Ovary (tissue), 9 donors: ENCODE results near the gene LENG8. TPM values are rescaled to one million over a fixed set of nuclear protein-coding genes. Genes with fewer than 3 reads are reported as not detected.
"Not testable (repeated sequence)": the region's sequence is repeated elsewhere in the genome, so short reads cannot be mapped to it uniquely, and the experiment has no call there.

ENCODE experiments used
- DNase-seq, 5 donors: peaks; one replicate each; pipeline ENCODE4 v3.0.0-alpha.2; 2019 to 2020
- H3K27ac ChIP-seq, 2 donors: fragments of 200-600 bp; one replicate each; pipeline versions ENCODE4 v1.5.1 to v1.8.0; 2019 to 2022
- H3K27me3 ChIP-seq: fragments of 200-600 bp; one replicate; pipeline ENCODE4 v1.8.0; 2022
- H3K36me3 ChIP-seq: fragments of 200-600 bp; sonication (generic); one replicate; pipeline ENCODE4 v1.5.1; 2019
- H3K4me1 ChIP-seq: one replicate; pipeline ENCODE4 v1.8.1; 2013; ENCODE audit warnings: mild to moderate bottlenecking, moderate library complexity; ENCODE audit not compliant: insufficient read depth
- H3K4me3 ChIP-seq: fragments of 200-600 bp; sonication (generic); one replicate; pipeline ENCODE4 v1.5.1; 2017
- H3K9me3 ChIP-seq, 2 donors: fragments of 200-600 bp in 1 of 2; sonication (generic) in 1 of 2; one replicate each; pipeline versions ENCODE4 v1.5.1 to v1.8.1; 2013 to 2019; ENCODE audit warnings: mild to moderate bottlenecking in 1 of 2, moderate library complexity in 1 of 2
- CTCF ChIP-seq, 3 donors: fragments of 450-650 bp in 2 of 3; fragments of 200-600 bp in 1 of 3; IDR thresholded peaks; one replicate each; pipeline versions ENCODE4 v1.5.1 to v1.8.0; 2016 to 2022; ENCODE audit warnings: antibody characterized with exemption in 3 of 3, mild to moderate bottlenecking in 1 of 3
- EP300 ChIP-seq: sonication (generic); formaldehyde crosslinking; IDR thresholded peaks from one replicate; pipeline ENCODE4 v1.6.1; 2017; ENCODE audit warnings: antibody characterized with exemption
- POLR2A ChIP-seq: fragments of 450-650 bp; IDR thresholded peaks from one replicate; pipeline ENCODE4 v1.6.1; 2017; ENCODE audit warnings: antibody characterized with exemption, mild to moderate bottlenecking, moderate library complexity
- WGBS, 3 donors: extraction: QIAGEN DNeasy Blood & Tissue Kit in 1 of 3; methylation state at CpG; one replicate each; pipeline versions ENCODE4 v1.1.5 to v1.1.7; 2013 to 2017; 5-methylcytosine and 5-hydroxymethylcytosine counted together
- intact Hi-C, 4 donors: fragments of 100-400 bp; cut with DNase I; formaldehyde crosslinking; loops; one replicate each; pipeline versions ENCODE4 v1.11.0 to v1.15.1; 2022 to 2023
- polyA plus RNA-seq, 2 donors: library from polyadenylated mRNA; stranded (reverse); fragments of 200-250 nt in 1 of 2; fragments of 350-450 nt in 1 of 2; fragmentation: Illumina TruSeq in 1 of 2; extraction: RNeasy Lipid Tissue Mini Kit (QIAGEN cat#74804) in 1 of 2; gene quantifications; one replicate each; pipeline ENCODE4 v1.2.3, GENCODE V29; 2013 to 2014
- total RNA-seq, 7 donors: library from RNA; depleted of rRNA in 2 of 7; stranded (reverse); fragments of >200 nt in 2 of 7; fragmentation: NEBNext Ultra II Directional in 3 of 7; extraction: Animal tissue kit (Norgen Biotek cat#: 25700) in 3 of 7; gene quantifications; one replicate each; pipeline versions ENCODE4 v1.1.0 to v1.2.4, GENCODE V29; 2016 to 2023
- donor health status: DM: no; HTN: no; CAD: no; lungs with moderate emphysema.
- donor health status: DM: no; HTN: no; CAD: no.
- donor health status: Bipolar disorder and iron deficiency.
- donor health status: DM: yes; HTN: yes; CAD: no.
- donor health status: DM: no; HTN: no; CAD: no.
- donor health status: DM: yes; HTN: yes; CAD: no.

LENG8 gene
- total and polyA plus RNA-seq, 9 donors, result 29.9 to 207 (median 136) TPM

- intact Hi-C loops, result no loop called here
- Histone ChIP-seq H3K4me1 (no peaks in the 10 kb centered on the region), H3K27me3 (no peaks in the 10 kb centered on the region), H3K9me3 (no peaks in the 10 kb centered on the region), H3K36me3 (no peaks in the 10 kb centered on the region), H3K27ac (no peak within 1 kb of the TSS), H3K4me3 (no peak within 1 kb of the TSS)
- TF ChIP-seq EP300 (no peak), POLR2A (no peak), CTCF (IDR thresholded peaks at IDR 0.05) (no peak)
- 62 to 74% (median 70%) methylated on average over 14 of the region's 14 CpGs for WGBS, 3 donors
- no peak for DNase-seq
Measured at GRCh38 chr19:54502518-54503048, 53.6 kb downstream of the LENG8 start, which contains the start of gene LAIR2. LAIR2 (plus strand) TSS chr19:54502831; CDS start chr19:54502919, 88 bp downstream.

GRCh38 chr19:54505542-54505941, 56.5 kb downstream of the LENG8 start:
- H3K27me3 ChIP-seq, DNase-seq, H3K4me1 ChIP-seq, H3K27ac ChIP-seq, H3K4me3 ChIP-seq, intact Hi-C loops, H3K9me3 ChIP-seq, H3K36me3 ChIP-seq: not testable (repeated sequence)
- 76 to 82% (median 77%) methylated on average over 4 of the region's 4 CpGs for WGBS, 3 donors

GRCh38 chr19:54506079-54506478, 57.1 kb downstream of the LENG8 start:
- intact Hi-C loops, result no loop called here
- Histone ChIP-seq H3K4me3 (no peak overlapping the region), H3K9me3 (no peaks in the 10 kb centered on the region), H3K27me3 (no peaks in the 10 kb centered on the region), H3K36me3 (no peaks in the 10 kb centered on the region), H3K4me1 (no peaks in the 10 kb centered on the region), H3K27ac (no peak overlapping the region)
- TF ChIP-seq EP300 (no peak), CTCF (IDR thresholded peaks at IDR 0.05) (no peak), POLR2A (no peak)
- WGBS, 3 donors, result 58 to 93% (median 59%) methylated on average over 10 of the region's 10 CpGs
- no peak for DNase-seq

GRCh38 chr19:54507038-54507717, 58.2 kb downstream of the LENG8 start:
- H3K4me3 ChIP-seq, intact Hi-C loops, H3K27me3 ChIP-seq, H3K4me1 ChIP-seq, H3K36me3 ChIP-seq, DNase-seq, H3K27ac ChIP-seq, H3K9me3 ChIP-seq: not testable (repeated sequence)
- WGBS, 3 donors, result 54 to 69% (median 55%) methylated on average over 8 to 12 of the region's 15 CpGs

GRCh38 chr19:54507824-54508223, 58.8 kb downstream of the LENG8 start:
- DNase-seq, result no peak
- TF ChIP-seq EP300 (no peak), CTCF (IDR thresholded peaks at IDR 0.05) (no peak), POLR2A (no peak)
- Histone ChIP-seq H3K4me3 (no peak overlapping the region), H3K27ac (no peak overlapping the region), H3K36me3 (no peaks in the 10 kb centered on the region), H3K4me1 (no peaks in the 10 kb centered on the region), H3K27me3 (no peaks in the 10 kb centered on the region), H3K9me3 (no peaks in the 10 kb centered on the region)
- intact Hi-C loops, result no loop called here
- 45 to 54% (median 53%) methylated on average over 12 of the region's 12 CpGs for WGBS, 3 donors

GRCh38 chr19:54508487-54508886, 59.5 kb downstream of the LENG8 start:
- H3K9me3 ChIP-seq, H3K27me3 ChIP-seq, DNase-seq, H3K4me3 ChIP-seq, intact Hi-C loops, H3K4me1 ChIP-seq, H3K36me3 ChIP-seq, H3K27ac ChIP-seq: not testable (repeated sequence)
- WGBS, 3 donors, result 63 to 90% (median 68%) methylated on average over 2 of the region's 3 CpGs

GRCh38 chr19:54509200-54509940, 60.4 kb downstream of the LENG8 start:
- WGBS, 3 donors, result 25 to 71% (median 61%) methylated on average over 6 to 13 of the region's 21 CpGs

More at GRCh38 chr19:54509200-54509940, 60.4 kb downstream of the LENG8 start:
- DNase-seq, H3K27me3 ChIP-seq, H3K9me3 ChIP-seq, H3K4me1 ChIP-seq, intact Hi-C loops, H3K36me3 ChIP-seq, H3K4me3 ChIP-seq, H3K27ac ChIP-seq: not testable (repeated sequence)
